ES-I3 (cell line): ENCODE measurements around the gene TMEM132C.

Experiments
- H3K36me3 ChIP-seq: 2 replicates; pipeline ENCODE4 v1.6.1; 2013; ENCODE audit warnings: mild to moderate bottlenecking, low read length, control low read depth, moderate library complexity; ENCODE audit not compliant: insufficient read depth
- H3K4me1 ChIP-seq: 2 replicates; pipeline ENCODE4 v1.6.1; 2013; ENCODE audit warnings: mild to moderate bottlenecking, control low read depth, low read length; ENCODE audit not compliant: insufficient read depth
- H3K9ac ChIP-seq: 2 replicates; pipeline ENCODE4 v1.6.1; 2013; ENCODE audit warnings: low read depth, mild to moderate bottlenecking, low read length, moderate library complexity
- H3K9me3 ChIP-seq: 2 replicates; pipeline ENCODE4 v1.6.1; 2013; ENCODE audit warnings: mild to moderate bottlenecking, low read length, moderate library complexity; ENCODE audit not compliant: control insufficient read depth, insufficient read depth

TMEM132C gene

GRCh38 chr12:128388461-128389000, 121.6 kb downstream of the TMEM132C start:
- Histone ChIP-seq H3K9ac (no peak overlapping the region), H3K36me3 (no peaks in the 10 kb centered on the region), H3K4me1 (no peaks in the 10 kb centered on the region), H3K9me3 (no peaks in the 10 kb centered on the region)

GRCh38 chr12:128393346-128393745, 126.4 kb downstream of the TMEM132C start:
- no peaks in the 10 kb centered on the region for H3K9me3 ChIP-seq
- H3K4me1 ChIP-seq, result no peaks in the 10 kb centered on the region
- H3K36me3 ChIP-seq, result no peaks in the 10 kb centered on the region
- no peak overlapping the region for H3K9ac ChIP-seq

DNA sequence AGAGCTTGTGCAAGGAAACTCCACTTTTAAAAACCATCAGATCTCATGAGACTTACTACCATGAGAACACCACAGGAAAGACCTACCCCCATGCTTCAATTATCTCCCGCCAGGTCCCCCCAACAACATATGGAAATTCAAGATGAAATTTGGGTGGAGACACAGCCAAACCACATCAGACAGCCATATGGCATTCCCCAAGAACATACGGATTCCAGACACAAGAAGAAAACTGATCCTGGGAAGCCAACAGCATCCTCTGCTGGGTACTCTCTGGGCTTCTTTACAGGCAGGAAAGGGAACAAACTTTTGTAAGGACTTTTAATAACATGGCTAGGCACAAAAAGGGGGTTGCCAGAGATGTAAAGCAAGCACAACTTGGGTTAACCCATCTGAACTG, 127.2 kb downstream of the TMEM132C start:
- H3K9ac ChIP-seq, result no peak overlapping the region
- H3K4me1 ChIP-seq, result no peaks in the 10 kb centered on the region
- no peaks in the 10 kb centered on the region for H3K9me3 ChIP-seq

DNA sequence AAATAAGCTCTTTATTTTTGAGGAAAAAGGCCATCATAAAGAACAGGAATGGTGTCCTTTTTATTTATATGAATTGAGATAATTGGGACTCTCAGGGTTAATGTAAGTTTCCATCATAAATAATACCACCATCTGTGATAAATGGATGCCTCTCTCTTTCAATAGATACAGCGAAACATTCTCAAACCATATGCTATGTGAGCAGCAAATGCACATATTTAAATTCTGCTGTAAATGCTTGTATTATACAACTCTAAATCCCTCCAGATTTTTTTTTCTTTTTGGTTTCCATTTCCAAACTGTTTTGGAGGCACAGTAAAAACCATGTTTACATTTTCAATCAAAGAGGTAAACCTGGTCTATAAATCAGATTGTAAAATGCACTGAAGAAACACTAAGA, 132.3 kb downstream of the TMEM132C start:
- H3K9me3 ChIP-seq, result no peaks in the 10 kb centered on the region
- no peaks in the 10 kb centered on the region for H3K4me1 ChIP-seq
- no peaks in the 10 kb centered on the region for H3K36me3 ChIP-seq
- H3K9ac ChIP-seq, result no peak overlapping the region

More for the DNA sequence above, 127.2 kb downstream of the TMEM132C start:
- no peaks in the 10 kb centered on the region for H3K36me3 ChIP-seq

DNA sequence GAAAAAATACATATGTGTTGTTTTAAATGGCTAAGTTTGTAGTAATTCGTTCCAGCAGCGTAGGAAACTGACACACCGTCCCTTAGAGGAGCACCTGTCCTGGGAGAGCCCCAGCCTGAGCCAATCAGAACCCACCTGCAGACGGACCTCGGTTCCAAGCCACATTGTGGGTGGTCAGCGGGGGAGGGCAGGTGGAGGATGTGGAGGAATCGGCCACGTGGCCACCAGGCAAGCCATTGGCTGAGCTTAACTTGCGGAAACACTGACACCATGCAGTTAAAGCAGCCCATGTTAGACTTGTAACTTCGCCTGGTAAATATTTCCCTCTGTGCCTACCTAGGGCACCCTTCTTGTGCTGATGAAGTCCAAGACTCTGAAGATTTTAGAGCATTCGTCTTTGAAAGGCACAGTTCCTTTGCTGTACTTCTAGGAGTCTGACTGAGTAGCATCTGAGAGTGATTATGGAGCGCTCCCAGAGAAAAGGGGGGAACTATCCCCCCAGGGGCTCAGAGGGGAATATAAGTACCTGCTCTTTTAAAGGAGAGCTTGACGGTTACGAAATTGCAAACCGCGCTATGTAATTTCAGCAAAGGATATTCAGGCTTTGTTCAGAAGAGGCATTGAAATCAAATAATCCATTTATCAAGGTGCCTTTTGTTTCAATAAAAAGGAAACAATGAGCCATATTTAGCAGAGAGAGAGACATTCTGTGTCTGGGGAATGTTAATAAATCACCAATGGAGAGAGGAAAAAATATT, 135.7 kb downstream of the TMEM132C start:
- no peaks in the 10 kb centered on the region; the same call in 1 of the 2 replicates for H3K9me3 ChIP-seq
- no peak overlapping the region for H3K9ac ChIP-seq
- H3K4me1 ChIP-seq, result no peaks in the 10 kb centered on the region
- no peaks in the 10 kb centered on the region for H3K36me3 ChIP-seq

GRCh38 chr12:128408669-128409068, 141.7 kb downstream of the TMEM132C start:
- H3K4me1 ChIP-seq, result peaks cover 12% of the 10 kb centered on the region; the same call in 1 of the 2 replicates
- H3K36me3 ChIP-seq, result no peaks in the 10 kb centered on the region
- no peak overlapping the region for H3K9ac ChIP-seq
- H3K9me3 ChIP-seq, result no peaks in the 10 kb centered on the region; the same call in 1 of the 2 replicates

DNA sequence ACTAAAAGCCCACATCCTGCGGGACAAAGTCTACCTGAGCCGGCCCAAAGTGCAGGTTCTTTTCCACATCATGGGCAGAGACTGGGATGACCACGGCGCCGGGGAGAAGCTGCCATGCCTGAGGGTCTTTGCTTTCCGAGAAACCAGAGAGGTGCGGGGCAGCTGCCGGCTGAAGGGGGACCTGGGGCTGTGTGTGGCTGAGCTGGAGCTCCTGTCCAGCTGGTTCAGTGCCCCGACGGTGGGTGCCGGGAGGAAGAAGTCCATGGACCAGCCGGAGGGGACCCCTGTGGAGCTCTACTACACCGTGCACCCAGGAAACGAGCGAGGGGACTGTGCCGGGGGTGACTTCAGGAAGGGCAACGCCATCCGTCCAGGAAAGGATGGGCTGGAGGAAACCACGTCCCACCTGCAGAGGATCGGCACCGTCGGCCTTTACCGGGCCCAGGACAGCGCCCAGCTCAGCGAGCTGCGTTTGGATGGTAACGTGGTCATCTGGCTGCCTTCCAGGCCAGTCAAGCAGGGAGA, 148.1 kb downstream of the TMEM132C start:
- H3K9ac ChIP-seq, result no peak overlapping the region
- H3K4me1 ChIP-seq, result no peaks in the 10 kb centered on the region

GRCh38 chr12:128418944-128419343, 152.0 kb downstream of the TMEM132C start:
- Histone ChIP-seq H3K4me1 (no peaks in the 10 kb centered on the region), H3K9ac (no peak overlapping the region), H3K36me3 (no peaks in the 10 kb centered on the region), H3K9me3 (no peaks in the 10 kb centered on the region)

More for the DNA sequence above, 148.1 kb downstream of the TMEM132C start:
- Histone ChIP-seq H3K9me3 (no peaks in the 10 kb centered on the region), H3K36me3 (no peaks in the 10 kb centered on the region)

GRCh38 chr12:128420163-128420562, 153.2 kb downstream of the TMEM132C start:
- Histone ChIP-seq H3K9me3 (no peaks in the 10 kb centered on the region), H3K4me1 (no peaks in the 10 kb centered on the region), H3K36me3 (no peaks in the 10 kb centered on the region), H3K9ac (no peak overlapping the region)

DNA sequence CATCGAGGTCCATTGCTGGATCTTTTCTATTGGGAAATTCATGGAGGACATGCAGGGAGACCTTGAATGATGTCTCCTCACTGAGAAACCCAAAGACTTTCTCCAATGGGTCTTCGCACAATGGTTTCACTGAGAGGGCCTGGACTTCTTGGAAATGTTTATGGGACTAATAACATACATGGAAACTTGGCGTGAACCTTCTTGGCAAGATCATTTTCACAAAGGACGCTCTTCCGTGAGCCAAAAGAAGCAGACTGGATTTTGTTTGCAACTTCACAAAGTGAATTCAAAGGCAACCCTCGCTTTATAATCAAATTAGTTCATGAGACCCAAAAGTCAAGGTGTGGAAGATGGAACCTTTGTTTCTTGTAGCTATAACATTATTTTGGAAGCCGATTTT, 154.4 kb downstream of the TMEM132C start:
- Histone ChIP-seq H3K36me3 (no peaks in the 10 kb centered on the region), H3K9ac (no peak overlapping the region), H3K4me1 (no peaks in the 10 kb centered on the region), H3K9me3 (no peaks in the 10 kb centered on the region)

GRCh38 chr12:128423205-128423604, 156.2 kb downstream of the TMEM132C start:
- Histone ChIP-seq H3K4me1 (no peaks in the 10 kb centered on the region), H3K9ac (no peak overlapping the region), H3K36me3 (no peaks in the 10 kb centered on the region), H3K9me3 (0 out of 2 replicates have a peak, but pooled peaks cover 3% of the 10 kb centered on the region)

GRCh38 chr12:128424931-128425431, 158.0 kb downstream of the TMEM132C start:
- H3K9ac ChIP-seq, result no peak overlapping the region
- H3K36me3 ChIP-seq, result no peaks in the 10 kb centered on the region
- H3K4me1 ChIP-seq, result no peaks in the 10 kb centered on the region
- 0 out of 2 replicates have a peak, but pooled peaks cover 3% of the 10 kb centered on the region for H3K9me3 ChIP-seq

- 0 out of 2 replicates have a peak, but pooled peaks cover 3% of the 10 kb centered on the region for H3K9me3 ChIP-seq
- H3K36me3 ChIP-seq, result no peaks in the 10 kb centered on the region
- no peak overlapping the region for H3K9ac ChIP-seq
- no peaks in the 10 kb centered on the region for H3K4me1 ChIP-seq
Observed at GRCh38 chr12:128425666-128426331, 158.8 kb downstream of the TMEM132C start.

- H3K9me3 ChIP-seq, result 0 out of 2 replicates have a peak, but pooled peaks cover 3% of the 10 kb centered on the region
- H3K4me1 ChIP-seq, result no peaks in the 10 kb centered on the region
- H3K9ac ChIP-seq, result no peak overlapping the region
- H3K36me3 ChIP-seq, result no peaks in the 10 kb centered on the region
Observed at GRCh38 chr12:128426511-128426910, 159.5 kb downstream of the TMEM132C start.
